Heart left ventricle (tissue), 16 donors: ENCODE results near the gene MYLK2. TPM values are rescaled to one million over a fixed set of nuclear protein-coding genes. Genes with fewer than 3 reads are reported as not detected.

Experiments
- ATAC-seq, 4 donors: fragments of 200-7000 bp; cut with Tn5 transposase; one replicate each; pipeline ENCODE4 v1.9.1; 2020 to 2022; ENCODE audit warnings: moderate library complexity in 4 of 4, mild to moderate bottlenecking in 3 of 4, moderate number of reproducible peaks in 1 of 4
- DNase-seq, 5 donors: peaks; one replicate each; pipeline ENCODE4 v3.0.0-alpha.2; 2020
- H3K27ac ChIP-seq, 12 donors: fragments of 200-600 bp; sonication (generic) in 4 of 12; one replicate each; pipeline versions ENCODE4 v1.5.0 to v1.8.0; 2016 to 2022; ENCODE audit warnings: mild to moderate bottlenecking in 2 of 12
- H3K27me3 ChIP-seq, 9 donors: fragments of 200-600 bp; sonication (generic) in 2 of 9; one replicate each; pipeline versions ENCODE4 v1.5.1 to v1.8.0; 2016 to 2022; ENCODE audit warnings: mild to moderate bottlenecking in 3 of 9
- H3K36me3 ChIP-seq, 9 donors: fragments of 200-600 bp; sonication (generic) in 2 of 9; one replicate each; pipeline versions ENCODE4 v1.5.0 to v1.8.0; 2018 to 2022; ENCODE audit warnings: mild to moderate bottlenecking in 2 of 9
- H3K4me1 ChIP-seq, 12 donors: fragments of 200-600 bp; sonication (generic) in 4 of 12; one replicate each; pipeline versions ENCODE4 v1.5.0 to v1.8.0; 2016 to 2022; ENCODE audit warnings: mild to moderate bottlenecking in 3 of 12
- H3K4me3 ChIP-seq, 12 donors: fragments of 200-600 bp; sonication (generic) in 4 of 12; one replicate each; pipeline versions ENCODE4 v1.5.0 to v1.8.0; 2017 to 2022; ENCODE audit warnings: mild to moderate bottlenecking in 9 of 12, moderate library complexity in 4 of 12
- H3K9me3 ChIP-seq, 12 donors: fragments of 200-600 bp; sonication (generic) in 4 of 12; one replicate each; pipeline versions ENCODE4 v1.5.0 to v1.8.0; 2016 to 2022; ENCODE audit warnings: mild to moderate bottlenecking in 1 of 12
- CTCF ChIP-seq, 12 donors: fragments of 200-600 bp; sonication (generic) in 4 of 12; IDR thresholded peaks; one replicate each; pipeline versions ENCODE4 v1.5.0 to v1.8.0; 2018 to 2022; ENCODE audit warnings: antibody characterized with exemption in 12 of 12, mild to moderate bottlenecking in 5 of 12
- POLR2A ChIP-seq, 2 donors: fragments of 450-650 bp; IDR thresholded peaks; one replicate each; pipeline ENCODE4 v1.6.1; 2017; ENCODE audit warnings: antibody characterized with exemption in 2 of 2, mild to moderate bottlenecking in 2 of 2, moderate library complexity in 2 of 2
- WGBS, 4 donors: extraction: QIAGEN DNeasy Blood & Tissue Kit in 2 of 4; methylation state at CpG; one replicate each; pipeline versions ENCODE4 v1.1.5 to v1.1.7; 2013 to 2018; 5-methylcytosine and 5-hydroxymethylcytosine counted together
- intact Hi-C, 10 donors: fragments of 100-400 bp; cut with DNase I; formaldehyde crosslinking; loops; one replicate each; pipeline versions ENCODE4 v1.11.1 to v1.14.2; 2022
- polyA plus RNA-seq, 2 donors: library from polyadenylated mRNA; stranded (reverse); fragments of 200-250 nt; gene quantifications; one replicate each; pipeline ENCODE4 v1.2.3, GENCODE V29; 2013
- total RNA-seq, 9 donors: library from RNA; depleted of rRNA in 2 of 9; stranded (reverse); fragments of >200 nt in 2 of 9; fragmentation: NEBNext Ultra II Directional in 3 of 9; extraction: Animal tissue kit (Norgen Biotek cat#: 25700) in 3 of 9; gene quantifications; one replicate each; pipeline versions ENCODE4 v1.1.0 to v1.2.4, GENCODE V29; 2016 to 2023
- donor health status: ischemic (EF 13 %, LVEDD 7.1; RV severe dilation, severe dysfunction).
- donor health status: healthy with polysubstance abuse.
- donor health status: DM: no; HTN: yes; CAD: no.
- donor health status: DM: no; HTN: no; CAD: no.
- donor health status: ischemic (EF 25% LVEDD 6.9; RV normal size, moderate dysfunction).
- donor health status: ischemic (EF 25% LVEDD 5.7; RV mildly dilated, moderate dysfunction).
- donor health status: healthy.
- donor health status: DM: yes; HTN: yes; CAD: no.
- donor health status: ischemic (EF 35%, LVEDD 5.7; RV mildly dilated, moderate dysfunction).
- donor health status: nonischemic (EF 11% LVEDD 7.7; RV severe dilation, severe dysfunction).
- donor health status: DM: yes; HTN: yes; CAD: no.
- donor health status: PGD.
- donor health status: ischemic (EF 29% LVEDD 5.4; RV normal size, mild dysfunction).
- donor health status: nonischemic (EF 23%, LVEDD 6.1; RV moderate dilation, normal function).

MYLK2 gene
- total and polyA plus RNA-seq, 11 donors, result 0.10 to 0.76 (median 0.17) TPM; not detected in 1

GRCh38 chr20:31820228-31820627, 1.1 kb downstream of the MYLK2 start:
- Histone ChIP-seq H3K9me3 (no peaks in the 10 kb centered on the region), H3K4me1 (peaks cover 0 to 30% (median 11%) of the 10 kb centered on the region in 12 donors), H3K4me3 (no peak overlapping the region), H3K27me3 (no peaks in the 10 kb centered on the region), H3K36me3 (no peaks in the 10 kb centered on the region), H3K27ac (no peak overlapping the region)
- intact Hi-C loops, result loop anchor here in 9 of 10 donors (5.0 to 10.0 kb wide), 9 partner anchors 132 to 835 kb away; partner anchors contain the start of gene PDRG1 (in 2 of the 9)
- no peak for TF ChIP-seq POLR2A (IDR thresholded peaks at IDR 0.05)
- ATAC-seq (no peak), DNase-seq (no peak)
- 80 to 100% (median 81%) methylated on average over 1 to 6 of the region's 6 CpGs for WGBS, 4 donors

- intact Hi-C loops, result loop anchor here in 9 of 10 donors (5.0 to 10.0 kb wide), 9 partner anchors 131 to 833 kb away; partner anchors contain the start of gene PDRG1 (in 2 of the 9)
- Histone ChIP-seq H3K4me3 (no peak overlapping the region), H3K9me3 (no peaks in the 10 kb centered on the region), H3K36me3 (no peaks in the 10 kb centered on the region), H3K27me3 (no peaks in the 10 kb centered on the region), H3K27ac (no peak overlapping the region), H3K4me1 (peaks cover 0 to 21% (median 5%) of the 10 kb centered on the region in 12 donors)
- ATAC-seq (no peak), DNase-seq (peak in 1 of 5 donors; percentile 26)
- TF ChIP-seq CTCF (IDR thresholded peaks at IDR 0.05) (no peak), POLR2A (IDR thresholded peaks at IDR 0.05) (no peak)
- WGBS, 4 donors, result 53 to 70% (median 62%) methylated on average over 5 of the region's 5 CpGs
These were observed 2.3 kb downstream of the MYLK2 start for GRCh38 chr20:31821427-31821826.

- H3K27ac ChIP-seq, result peak overlapping the region in 9 of 12 donors; percentile 7 to 66 (median 24)
- WGBS, 4 donors, result 7 to 8% (median 7%) methylated on average over 14 to 29 of the region's 29 CpGs
- no peak overlapping the region for H3K4me3 ChIP-seq
These were observed 3.5 kb downstream of the MYLK2 start for GRCh38 chr20:31822421-31823330.

More at GRCh38 chr20:31822421-31823330, 3.5 kb downstream of the MYLK2 start:
- DNase-seq, result peak; percentile 81 to 91 (median 89)
- Histone ChIP-seq H3K36me3 (no peaks in the 10 kb centered on the region), H3K9me3 (no peaks in the 10 kb centered on the region), H3K27me3 (no peaks in the 10 kb centered on the region), H3K4me1 (peaks cover 0 to 21% (median 5%) of the 10 kb centered on the region in 12 donors)
- TF ChIP-seq POLR2A (IDR thresholded peaks at IDR 0.05), result peak in 1 of 2 donors; percentile 14
- peak; percentile 97 to 100 (median 99) for TF ChIP-seq CTCF (IDR thresholded peaks at IDR 0.05)
- intact Hi-C loops, result loop anchor here (1.0 to 10.0 kb wide), 16 partner anchors 24 to 832 kb away; partner anchors contain the start of gene PDRG1 (in 4 of the 10)
- peak; percentile 75 to 90 (median 82) for ATAC-seq
